Peyer's patch (tissue), 4 donors: ENCODE data around the gene KCNQ1. TPM values are rescaled to one million over a fixed set of nuclear protein-coding genes. Genes with fewer than 3 reads are reported as not detected.

Source experiments
- DNase-seq, 3 donors: peaks; one replicate each; pipeline ENCODE4 v3.0.0-alpha.2; 2017 to 2019
- H3K27ac ChIP-seq, 4 donors: fragments of 200-600 bp; sonication (generic); one replicate each; pipeline ENCODE4 v1.5.1; 2016 to 2019
- H3K27me3 ChIP-seq, 2 donors: fragments of 200-600 bp; sonication (generic); one replicate each; pipeline ENCODE4 v1.5.1; 2019
- H3K36me3 ChIP-seq, 3 donors: fragments of 200-600 bp; sonication (generic); one replicate each; pipeline ENCODE4 v1.5.1; 2016 to 2019
- H3K4me1 ChIP-seq, 4 donors: fragments of 200-600 bp; sonication (generic); one replicate each; pipeline ENCODE4 v1.5.1; 2016 to 2019
- H3K4me3 ChIP-seq, 4 donors: fragments of 200-600 bp; sonication (generic); 1 replicate in 3 of 4; 2 replicates in 1 of 4; pipeline ENCODE4 v1.5.1; 2016 to 2019; ENCODE audit warnings: mild to moderate bottlenecking in 1 of 4
- H3K9me3 ChIP-seq, 4 donors: fragments of 200-600 bp; sonication (generic); one replicate each; pipeline ENCODE4 v1.5.1; 2016 to 2019; ENCODE audit warnings: mild to moderate bottlenecking in 1 of 4
- CTCF ChIP-seq, 6 experiments: fragments of 450-650 bp in 4 of 6; fragments of 200-600 bp in 2 of 6; sonication (generic) in 1 of 6; IDR thresholded peaks; one replicate each; pipeline ENCODE4 v1.5.1; 2017 to 2019; ENCODE audit warnings: antibody characterized with exemption in 6 of 6, mild to moderate bottlenecking in 3 of 6, moderate library complexity in 1 of 6
- POLR2A ChIP-seq, 2 donors: fragments of 450-650 bp; IDR thresholded peaks; one replicate each; pipeline ENCODE4 v1.5.1; 2017; ENCODE audit warnings: antibody characterized with exemption in 2 of 2, mild to moderate bottlenecking in 2 of 2, moderate library complexity in 2 of 2
- total RNA-seq, 4 donors: library from RNA; depleted of rRNA; stranded (reverse); fragments of >200 nt; gene quantifications; one replicate each; pipeline ENCODE4 v1.1.0, GENCODE V29; 2016

The KCNQ1 gene
- total RNA-seq, 4 donors from 2014 or later, result 50.6 to 66.4 (median 54.2) TPM

GRCh38 chr11:2798951-2799761 lies 354.3 kb downstream of the KCNQ1 start:
- Histone ChIP-seq H3K36me3 (no peaks in the 10 kb centered on the region), H3K27ac (no peak overlapping the region), H3K9me3 (no peaks in the 10 kb centered on the region), H3K27me3 (no peaks in the 10 kb centered on the region), H3K4me3 (no peak overlapping the region), H3K4me1 (no peaks in the 10 kb centered on the region)
- TF ChIP-seq CTCF (IDR thresholded peaks at IDR 0.05) (no peak), POLR2A (IDR thresholded peaks at IDR 0.05) (no peak)
- DNase-seq, result peak; percentile 11 to 34 (median 15)

GRCh38 chr11:2799881-2800654 lies 355.3 kb downstream of the KCNQ1 start:
- Histone ChIP-seq H3K27me3 (no peaks in the 10 kb centered on the region), H3K4me1 (no peaks in the 10 kb centered on the region), H3K4me3 (no peak overlapping the region), H3K36me3 (no peaks in the 10 kb centered on the region), H3K27ac (no peak overlapping the region), H3K9me3 (no peaks in the 10 kb centered on the region)
- TF ChIP-seq POLR2A (IDR thresholded peaks at IDR 0.05), result no peak
- TF ChIP-seq CTCF (IDR thresholded peaks at IDR 0.05), result no peak
- DNase-seq, result peak; percentile 5 to 32 (median 31)

GRCh38 chr11:2800655-2801531 lies 356.1 kb downstream of the KCNQ1 start:
- no peaks in the 10 kb centered on the region for H3K9me3 ChIP-seq
- no peaks in the 10 kb centered on the region for H3K27me3 ChIP-seq
- H3K36me3 ChIP-seq, result no peaks in the 10 kb centered on the region
- DNase-seq, result peak; percentile 8 to 36 (median 29)
- no peak for TF ChIP-seq POLR2A (IDR thresholded peaks at IDR 0.05)
- no peak overlapping the region for H3K4me3 ChIP-seq
- H3K27ac ChIP-seq, result no peak overlapping the region
- H3K4me1 ChIP-seq, result no peaks in the 10 kb centered on the region

- no peaks in the 10 kb centered on the region for H3K27me3 ChIP-seq
- no peaks in the 10 kb centered on the region for H3K36me3 ChIP-seq
- no peaks in the 10 kb centered on the region for H3K9me3 ChIP-seq
- no peak overlapping the region for H3K27ac ChIP-seq
- no peak for TF ChIP-seq POLR2A (IDR thresholded peaks at IDR 0.05)
- no peak for TF ChIP-seq CTCF (IDR thresholded peaks at IDR 0.05)
- H3K4me1 ChIP-seq, result peaks cover 0 to 2% (median 0%) of the 10 kb centered on the region in 4 donors
- DNase-seq, result peak; percentile 13 to 31 (median 29)
- no peak overlapping the region for H3K4me3 ChIP-seq
These were observed 357.0 kb downstream of the KCNQ1 start for GRCh38 chr11:2801711-2802388.

- TF ChIP-seq CTCF (IDR thresholded peaks at IDR 0.05) (no peak), POLR2A (IDR thresholded peaks at IDR 0.05) (no peak)
- H3K27ac ChIP-seq, result no peak overlapping the region
- H3K9me3 ChIP-seq, result no peaks in the 10 kb centered on the region
- H3K36me3 ChIP-seq, result no peaks in the 10 kb centered on the region
- H3K4me3 ChIP-seq, result no peak overlapping the region
- peak; percentile 6 to 34 (median 22) for DNase-seq
- peaks cover 0 to 10% (median 0%) of the 10 kb centered on the region in 4 donors for H3K4me1 ChIP-seq
- no peaks in the 10 kb centered on the region for H3K27me3 ChIP-seq
These were observed 357.8 kb downstream of the KCNQ1 start for GRCh38 chr11:2802389-2803185.
